Natural killer cell (primary cell): Measurements from ENCODE around the gene TSC22D1. TPM values are rescaled to one million over a fixed set of nuclear protein-coding genes. Genes with fewer than 3 reads are reported as not detected.

Experiments used
- ATAC-seq, 3 donors: fragments of 150-1000 bp in 2 of 3; fragments of 200-7000 bp in 1 of 3; cut with Tn5 transposase; 1 replicate in 1 of 3; 2 replicates in 2 of 3; pipeline ENCODE4 v1.10.0; 2021; ENCODE audit warnings: mild to moderate bottlenecking in 2 of 3, moderate library complexity in 2 of 3
- DNase-seq, 2 donors: peaks; one replicate each; pipeline versions ENCODE4 v3.0.0 to v3.0.0-alpha.2; 2013 to 2021; ENCODE audit warnings: mixed read lengths in 1 of 2
- H3K27ac ChIP-seq: one replicate; pipeline ENCODE4 v1.5.1; 2013; ENCODE audit warnings: mild to moderate bottlenecking, low read length
- H3K27me3 ChIP-seq: one replicate; pipeline ENCODE4 v1.6.1; 2013; ENCODE audit warnings: low read length; ENCODE audit not compliant: control insufficient read depth, insufficient read depth
- H3K36me3 ChIP-seq: one replicate; pipeline ENCODE4 v1.6.1; 2013; ENCODE audit warnings: low read length; ENCODE audit not compliant: control insufficient read depth, insufficient read depth
- H3K4me1 ChIP-seq: one replicate; pipeline ENCODE4 v1.6.1; 2013; ENCODE audit warnings: low read length; ENCODE audit not compliant: control insufficient read depth, insufficient read depth
- H3K4me3 ChIP-seq: one replicate; pipeline ENCODE4 v1.5.1; 2013; ENCODE audit warnings: low read length
- H3K9me3 ChIP-seq: one replicate; pipeline ENCODE4 v1.6.1; 2013; ENCODE audit warnings: low read length; ENCODE audit not compliant: control insufficient read depth, insufficient read depth
- H3K27ac Mint-ChIP-seq, 2 donors: one replicate each; pipeline ENCODE4 v1.8.0; 2022; ENCODE audit warnings: mild to moderate bottlenecking in 2 of 2, mixed read lengths in 2 of 2, moderate library complexity in 1 of 2
- H3K27me3 Mint-ChIP-seq, 2 donors: one replicate each; pipeline ENCODE4 v1.8.0; 2022; ENCODE audit warnings: low read depth in 2 of 2, mixed read lengths in 2 of 2
- H3K36me3 Mint-ChIP-seq: one replicate; pipeline ENCODE4 v1.8.0; 2022; ENCODE audit warnings: mixed read lengths
- H3K4me1 Mint-ChIP-seq, 2 donors: one replicate each; pipeline ENCODE4 v1.8.0; 2022; ENCODE audit warnings: mixed read lengths in 2 of 2
- H3K4me3 Mint-ChIP-seq: one replicate; pipeline ENCODE4 v1.8.0; 2022; ENCODE audit warnings: mild to moderate bottlenecking, moderate library complexity, mixed read lengths
- H3K9me3 Mint-ChIP-seq, 2 donors: one replicate each; pipeline ENCODE4 v1.8.0; 2022; ENCODE audit warnings: mixed read lengths in 2 of 2
- WGBS: methylation state at CpG from one replicate; pipeline ENCODE4 v1.1.7; 2013; ENCODE audit warnings: missing lambda C conversion rate; ENCODE audit not compliant: insufficient coverage; 5-methylcytosine and 5-hydroxymethylcytosine counted together
- intact Hi-C: fragments of 100-400 bp; cut with micrococcal nuclease; formaldehyde crosslinking; loops from one replicate; pipeline ENCODE4 v1.14.2; 2022
- total RNA-seq, 4 donors: library from RNA; stranded (reverse); fragments of 120-200 nt in 1 of 4; gene quantifications; one replicate each; pipeline versions ENCODE4 v1.2.3 to v1.2.4, GENCODE V29; 2013 to 2022
- TF ChIP-seq, protein P1 (sequence below): fragments of 200-600 bp; IDR thresholded peaks from one replicate; pipeline ENCODE4 v1.8.0; 2022; ENCODE audit warnings: antibody characterized with exemption

The TSC22D1 gene
- total RNA-seq, 3 donors from 2014 or later (not counting 1 experiment from before 2014, with no cell fraction given), result 44.3 to 54.4 (median 44.6) TPM

DNA sequence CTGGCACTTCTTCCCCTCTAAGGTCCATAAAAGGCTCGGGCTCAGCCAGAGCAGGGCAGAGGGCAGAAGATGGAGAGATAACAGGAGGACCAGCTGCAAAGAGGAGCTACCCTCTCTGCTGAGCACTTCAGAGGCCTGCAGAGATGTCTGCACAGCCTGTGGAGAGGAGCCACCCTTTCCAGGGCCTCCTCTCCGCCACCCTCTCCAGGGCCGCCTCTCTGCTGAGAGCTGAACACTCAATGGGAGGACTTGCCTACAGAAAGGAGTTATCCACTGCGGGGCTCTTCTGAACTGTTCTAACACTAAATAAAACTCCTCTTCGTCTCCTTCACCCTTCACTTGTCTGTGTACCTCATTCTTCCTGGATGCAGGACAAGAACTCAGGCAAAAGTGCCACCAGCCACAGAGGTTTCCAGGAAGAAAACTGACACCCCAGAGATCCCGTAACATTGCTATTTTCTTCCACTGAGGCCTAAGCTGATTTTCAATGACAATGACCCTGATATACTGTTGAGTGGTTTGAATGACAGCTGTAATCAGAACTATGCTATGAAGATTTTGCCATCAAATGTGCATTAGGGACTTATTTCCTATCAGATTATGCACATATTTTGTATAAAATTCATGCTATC lies 16.2 kb upstream of the TSC22D1 start:
- Mint-ChIP-seq H3K27ac (no peak overlapping the region), H3K36me3 (no peaks in the 10 kb centered on the region), H3K4me3 (peak overlapping the region; percentile 50), H3K27me3 (peaks cover 12 to 22% of the 10 kb centered on the region in 2 donors), H3K4me1 (peaks cover 16 to 23% of the 10 kb centered on the region in 2 donors), H3K9me3 (peaks cover 0 to 3% of the 10 kb centered on the region in 2 donors)
- Histone ChIP-seq H3K27me3 (peaks cover 5% of the 10 kb centered on the region), H3K36me3 (no peaks in the 10 kb centered on the region), H3K9me3 (peaks cover 5% of the 10 kb centered on the region), H3K4me1 (peaks cover 10% of the 10 kb centered on the region), H3K4me3 (no peak overlapping the region), H3K27ac (no peak overlapping the region)
- intact Hi-C loops, result loop anchor here (2.0 kb wide), 1 partner anchor 16 kb away; the partner anchor contains the start of gene TSC22D1
- no peak for ATAC-seq
- DNase-seq, result no peak
- TF ChIP-seq, protein P1, sequence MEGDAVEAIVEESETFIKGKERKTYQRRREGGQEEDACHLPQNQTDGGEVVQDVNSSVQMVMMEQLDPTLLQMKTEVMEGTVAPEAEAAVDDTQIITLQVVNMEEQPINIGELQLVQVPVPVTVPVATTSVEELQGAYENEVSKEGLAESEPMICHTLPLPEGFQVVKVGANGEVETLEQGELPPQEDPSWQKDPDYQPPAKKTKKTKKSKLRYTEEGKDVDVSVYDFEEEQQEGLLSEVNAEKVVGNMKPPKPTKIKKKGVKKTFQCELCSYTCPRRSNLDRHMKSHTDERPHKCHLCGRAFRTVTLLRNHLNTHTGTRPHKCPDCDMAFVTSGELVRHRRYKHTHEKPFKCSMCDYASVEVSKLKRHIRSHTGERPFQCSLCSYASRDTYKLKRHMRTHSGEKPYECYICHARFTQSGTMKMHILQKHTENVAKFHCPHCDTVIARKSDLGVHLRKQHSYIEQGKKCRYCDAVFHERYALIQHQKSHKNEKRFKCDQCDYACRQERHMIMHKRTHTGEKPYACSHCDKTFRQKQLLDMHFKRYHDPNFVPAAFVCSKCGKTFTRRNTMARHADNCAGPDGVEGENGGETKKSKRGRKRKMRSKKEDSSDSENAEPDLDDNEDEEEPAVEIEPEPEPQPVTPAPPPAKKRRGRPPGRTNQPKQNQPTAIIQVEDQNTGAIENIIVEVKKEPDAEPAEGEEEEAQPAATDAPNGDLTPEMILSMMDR, result no peak
- WGBS, result 94% methylated on average over 6 of the region's 6 CpGs

DNA sequence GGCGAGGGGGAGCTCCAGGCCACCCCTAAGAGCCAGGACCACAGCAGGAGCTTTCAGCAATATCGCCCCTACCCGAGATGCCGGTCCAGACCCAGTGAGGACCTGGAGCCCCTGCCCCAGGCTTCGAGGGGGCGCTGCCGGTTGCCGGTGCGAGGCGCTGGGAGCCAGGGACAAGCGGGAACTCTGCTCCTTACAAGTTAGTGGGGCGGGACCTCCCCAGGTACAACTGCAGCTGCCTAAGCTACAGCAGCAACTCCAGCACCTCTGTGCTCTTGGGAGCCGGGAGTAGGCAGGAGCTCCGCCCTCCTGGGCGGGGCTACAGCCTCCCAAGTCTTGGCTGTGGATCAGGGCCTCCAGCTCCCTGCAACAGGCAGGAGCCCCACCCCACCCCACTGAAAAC lies 15.2 kb upstream of the TSC22D1 start:
- intact Hi-C loops, result no loop called here
- H3K36me3 Mint-ChIP-seq, result no peaks in the 10 kb centered on the region
- peaks cover 18 to 26% of the 10 kb centered on the region in 2 donors for H3K27me3 Mint-ChIP-seq
- TF ChIP-seq, protein P1, result no peak
- Histone ChIP-seq H3K27ac (no peak overlapping the region), H3K4me3 (no peak overlapping the region), H3K27me3 (peaks cover 5% of the 10 kb centered on the region), H3K36me3 (no peaks in the 10 kb centered on the region), H3K4me1 (peaks cover 10% of the 10 kb centered on the region), H3K9me3 (peaks cover 5% of the 10 kb centered on the region)
- no peak overlapping the region for H3K4me3 Mint-ChIP-seq
- peaks cover 16 to 23% of the 10 kb centered on the region in 2 donors for H3K4me1 Mint-ChIP-seq
- 94% methylated on average over 15 of the region's 15 CpGs for WGBS
- ATAC-seq (no peak), DNase-seq (no peak)
- H3K27ac Mint-ChIP-seq, result no peak overlapping the region
- peaks cover 0 to 3% of the 10 kb centered on the region in 2 donors for H3K9me3 Mint-ChIP-seq

DNA sequence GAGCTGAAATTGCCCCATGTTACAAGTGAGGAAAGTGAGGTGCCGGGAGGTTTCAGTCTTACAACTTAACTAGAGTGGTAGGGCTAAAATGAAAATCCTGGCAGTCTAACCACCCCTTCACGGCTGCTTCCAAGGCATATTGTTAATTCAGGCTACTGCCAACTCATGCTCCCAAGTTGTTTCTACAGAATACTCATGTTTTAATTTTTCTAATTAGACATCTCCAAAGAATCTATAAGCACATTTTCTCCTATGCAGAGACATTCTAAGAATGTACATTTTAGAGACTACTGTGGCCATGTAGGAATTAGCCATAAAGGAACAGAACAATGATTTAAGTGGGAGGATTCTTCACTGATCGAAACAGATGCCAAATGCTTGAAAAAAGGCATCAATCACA lies 7.0 kb upstream of the TSC22D1 start:
- H3K27me3 ChIP-seq, result no peaks in the 10 kb centered on the region
- WGBS, result 92% methylated on average over 2 of the region's 3 CpGs

More for the DNA sequence above, 7.0 kb upstream of the TSC22D1 start:
- Mint-ChIP-seq H3K27ac (no peak overlapping the region), H3K27me3 (peaks cover 10 to 16% of the 10 kb centered on the region in 2 donors), H3K4me1 (peaks cover 4 to 5% of the 10 kb centered on the region in 2 donors), H3K9me3 (no peaks in the 10 kb centered on the region), H3K4me3 (no peak overlapping the region), H3K36me3 (no peaks in the 10 kb centered on the region)
- H3K9me3 ChIP-seq, result no peaks in the 10 kb centered on the region
- ATAC-seq (no peak), DNase-seq (no peak)
- no peaks in the 10 kb centered on the region for H3K36me3 ChIP-seq
- TF ChIP-seq, protein P1, result no peak
- H3K4me3 ChIP-seq, result no peak overlapping the region
- H3K4me1 ChIP-seq, result peaks cover 2% of the 10 kb centered on the region
- intact Hi-C loops, result no loop called here
- no peak overlapping the region for H3K27ac ChIP-seq
